GM12878 (cell line): ENCODE measurements around the gene NME7. TPM values are rescaled to one million over a fixed set of nuclear protein-coding genes. Genes with fewer than 3 reads are reported as not detected.

Experiments
- ATAC-seq: fragments of 200-7000 bp; cut with Tn5 transposase; 3 replicates; pipeline ENCODE4 v1.9.1; 2020; ENCODE audit warnings: mild to moderate bottlenecking, moderate library complexity
- BruUV-seq: library from RNA; stranded (reverse); fragments of 400-500 nt; replicated peaks from 2 replicates; lab custom pipeline; 2021; lab: Mats Ljungman, UMichigan
- CTCF ChIA-PET: fragments of 300-600 bp; sonication (Branson Sonifier 250); formaldehyde crosslinking; extraction: SDS; loops from one replicate; lab custom pipeline; 2021; ENCODE audit warnings: inconsistent platforms; lab: Yijun Ruan, JAX
- POLR2A ChIA-PET: fragments of 350-600 bp; formaldehyde crosslinking; extraction: SDS; loops from one replicate; lab custom pipeline; 2021; ENCODE audit warnings: inconsistent platforms; lab: Charles Lee
- RAD21 ChIA-PET: fragments of 300-600 bp; sonication (Branson Sonifier 250); formaldehyde crosslinking; loops from one replicate; lab custom pipeline; 2023; ENCODE audit warnings: antibody characterized with exemption; ENCODE audit not compliant: unreplicated experiment; lab: Charles Lee
- SMC1A ChIA-PET: fragments of 300-600 bp; sonication (Branson Sonifier 250); formaldehyde crosslinking; loops from one replicate; lab custom pipeline; 2023; ENCODE audit not compliant: unreplicated experiment, uncharacterized antibody; lab: Charles Lee
- DNase-seq: peaks from one replicate; pipeline ENCODE4 v3.0.0-alpha.2; 2011; ENCODE audit warnings: low read depth, low spot score
- FAIRE-seq: peaks from 3 replicates; lab custom pipeline; 2011; peaks lifted over from hg19 to GRCh38; lab: Jason Lieb, UNC
- H2AFZ ChIP-seq: 2 replicates; pipeline ENCODE4 v1.6.0; 2011; ENCODE audit warnings: low read depth, low read length, control low read depth; ENCODE audit not compliant: control insufficient read depth
- H3K27ac ChIP-seq: 2 replicates; pipeline ENCODE4 v1.5.1; 2011; ENCODE audit warnings: control low read depth; ENCODE audit not compliant: control insufficient read depth, insufficient read depth
- H3K27me3 ChIP-seq, 2 experiments: replicated peaks in 1 of 2; 2 replicates each; pipeline versions ENCODE4 v1.6.0 to v1.6.1; 2011; ENCODE audit warnings: low read length in 1 of 2; ENCODE audit not compliant: control insufficient read depth in 2 of 2, insufficient read depth in 2 of 2
- H3K36me3 ChIP-seq, 2 experiments: 2 replicates each; pipeline ENCODE4 v1.5.1; 2011; ENCODE audit warnings: low read length in 1 of 2; ENCODE audit not compliant: control insufficient read depth in 2 of 2, insufficient read depth in 2 of 2
- H3K4me1 ChIP-seq: 2 replicates; pipeline ENCODE4 v1.6.1; 2011; ENCODE audit warnings: mild to moderate bottlenecking, low read length, moderate library complexity, mixed read lengths; ENCODE audit not compliant: control insufficient read depth, insufficient read depth
- H3K4me2 ChIP-seq: 2 replicates; pipeline ENCODE4 v1.6.0; 2011; ENCODE audit warnings: control low read depth; ENCODE audit not compliant: control insufficient read depth, insufficient read depth
- H3K4me3 ChIP-seq: fragments of 200-600 bp; sonication (generic); 2 replicates; pipeline ENCODE4 v1.5.1; 2016
- H3K79me2 ChIP-seq: 2 replicates; pipeline ENCODE4 v1.6.0; 2011; ENCODE audit warnings: low read length; ENCODE audit not compliant: control insufficient read depth, insufficient read depth
- H3K9ac ChIP-seq: 2 replicates; pipeline ENCODE4 v1.8.0; 2011; ENCODE audit warnings: low read length, control low read depth, mixed read lengths; ENCODE audit not compliant: control insufficient read depth, insufficient read depth
- H3K9me3 ChIP-seq: replicated peaks from 3 replicates; pipeline ENCODE4 v1.5.1; 2011; ENCODE audit warnings: mild to moderate bottlenecking, low read length; ENCODE audit not compliant: control insufficient read depth, insufficient read depth
- H4K20me1 ChIP-seq: 2 replicates; pipeline ENCODE4 v1.6.0; 2011; ENCODE audit not compliant: control insufficient read depth, insufficient read depth
- CHD2 ChIP-seq: IDR thresholded peaks from 2 replicates; pipeline ENCODE4 v1.6.1; 2011; ENCODE audit warnings: low read depth, low read length, improper control_type of control experiment, borderline replicate concordance
- ESRRA ChIP-seq: IDR thresholded peaks from 2 replicates; pipeline ENCODE4 v1.6.1; 2012; ENCODE audit warnings: mild to moderate bottlenecking, low read length, improper control_type of control experiment
- FOS ChIP-seq: IDR thresholded peaks from 3 replicates; pipeline ENCODE4 v1.6.1; 2011; ENCODE audit warnings: borderline replicate concordance; ENCODE audit not compliant: insufficient read length; ENCODE audit errors: extremely low read depth
- HDGF ChIP-seq: fragments of 450-650 bp; IDR thresholded peaks from 2 replicates; pipeline ENCODE4 v1.6.1; 2016; ENCODE audit warnings: antibody characterized with exemption
- IKZF1 ChIP-seq: fragments of 450-650 bp; conservative IDR thresholded peaks from 2 replicates; pipeline ENCODE4 v1.6.1; 2017; ENCODE audit warnings: antibody characterized with exemption, mild to moderate bottlenecking
- KAT2A ChIP-seq: conservative IDR thresholded peaks from 2 replicates; pipeline ENCODE4 v1.6.1; 2011; ENCODE audit warnings: low read depth, low read length; ENCODE audit not compliant: control insufficient read depth
- MXI1 ChIP-seq: fragments of 150-350 bp; IDR thresholded peaks from 2 replicates; pipeline ENCODE4 v1.6.1; 2011; ENCODE audit warnings: low read depth, mild to moderate bottlenecking, inconsistent platforms, low read length, improper control_type of control experiment
- MYC ChIP-seq: IDR thresholded peaks from 2 replicates; pipeline ENCODE4 v1.6.1; 2011; ENCODE audit warnings: mild to moderate bottlenecking, low read length, moderate library complexity, inconsistent platforms; ENCODE audit not compliant: insufficient read depth, insufficient replicate concordance, insufficient read length, severe bottlenecking
- NFXL1 ChIP-seq: fragments of 450-650 bp; IDR thresholded peaks from 2 replicates; pipeline ENCODE4 v1.6.1; 2017; ENCODE audit warnings: antibody characterized with exemption, mild to moderate bottlenecking, borderline replicate concordance
- NFYB ChIP-seq: IDR thresholded peaks from 2 replicates; pipeline ENCODE4 v1.6.1; 2011; ENCODE audit warnings: low read depth, mild to moderate bottlenecking, low read length, improper control_type of control experiment, moderate library complexity; ENCODE audit not compliant: insufficient read depth
- NR2F1 ChIP-seq: fragments of 450-650 bp; conservative IDR thresholded peaks from 2 replicates; pipeline ENCODE4 v1.6.1; 2017; ENCODE audit warnings: mild to moderate bottlenecking
- PAX8 ChIP-seq: fragments of 450-650 bp; IDR thresholded peaks from 2 replicates; pipeline ENCODE4 v1.6.1; 2017; ENCODE audit warnings: mild to moderate bottlenecking, moderate library complexity
- RELA ChIP-seq: fragments of 450-650 bp; IDR thresholded peaks from 2 replicates; pipeline ENCODE4 v1.8.0; 2014; ENCODE audit warnings: borderline replicate concordance; ENCODE audit not compliant: partially characterized antibody
- RUNX3 ChIP-seq: IDR thresholded peaks from 2 replicates; pipeline ENCODE4 v1.6.1; 2012; ENCODE audit warnings: low read length, inconsistent platforms
- STAT1 ChIP-seq: fragments of 450-650 bp; conservative IDR thresholded peaks from 2 replicates; pipeline ENCODE4 v1.6.1; 2014; ENCODE audit warnings: antibody characterized with exemption, mild to moderate bottlenecking
- STAT3 ChIP-seq: IDR thresholded peaks from 2 replicates; pipeline ENCODE4 v1.6.1; 2011; ENCODE audit warnings: low read depth, low read length, improper control_type of control experiment
- USF1 ChIP-seq: IDR thresholded peaks from 2 replicates; pipeline ENCODE4 v1.6.1; 2011; ENCODE audit warnings: borderline replicate concordance, low read depth, mild to moderate bottlenecking, moderate library complexity, mixed read lengths, low read length; ENCODE audit not compliant: insufficient read depth; ENCODE audit errors: extremely low read length
- ZNF274 ChIP-seq: IDR thresholded peaks from one replicate; pipeline ENCODE4 v1.8.0; 2011; ENCODE audit not compliant: insufficient read length, insufficient read depth
- WGBS: methylation state at CpG from one replicate; pipeline ENCODE4 v1.1.6; 2016; ENCODE audit warnings: low lambda C conversion rate; ENCODE audit not compliant: insufficient replicate concordance, insufficient coverage; ENCODE audit errors: missing lambda C conversion rate; 5-methylcytosine and 5-hydroxymethylcytosine counted together
- in situ Hi-C: fragments of 300-500 bp; cut with MboI; formaldehyde crosslinking; loops from 9 replicates; pipeline ENCODE4 v1.14.3; 2018; ENCODE audit warnings: mixed read lengths
- intact Hi-C: fragments of 100-400 bp; cut with micrococcal nuclease; formaldehyde crosslinking; loops from one replicate; pipeline ENCODE4 v1.14.2; 2022; ENCODE audit not compliant: unreplicated experiment
- polyA plus RNA-seq, 11 experiments: library from polyadenylated mRNA; depleted of rRNA in 4 of 11; unstranded in 6 of 11; stranded (reverse) in 5 of 11; fragments of >200 nt; fragmentation: Nextera tagmentation in 4 of 11; fragmentation: Illumina TruSeq in 1 of 11; extraction: Ambion mirVana in 4 of 11; extraction: Trizol in 1 of 11; gene quantifications; 1 replicate in 1 of 11; 2 replicates in 10 of 11; pipeline versions ENCODE4 v1.2.1 to v1.2.3, GENCODE V29; 2011 to 2016; ENCODE audit warnings: inconsistent platforms in 2 of 11, missing spikeins in 2 of 11, low read depth in 1 of 11
- total RNA-seq, 4 experiments: library from RNA; depleted of rRNA in 3 of 4; stranded (reverse); fragments of >200 nt in 3 of 4; fragmentation: Illumina TruSeq in 1 of 4; extraction: Trizol in 1 of 4; gene quantifications; 2 replicates each; pipeline versions ENCODE4 v1.2.1 to v1.2.3, GENCODE V29; 2013 to 2021
- TF ChIP-seq, protein P1 (sequence below): IDR thresholded peaks from 2 replicates; pipeline ENCODE4 v1.6.1; 2011; ENCODE audit warnings: low read depth, low read length, improper control_type of control experiment, borderline replicate concordance

Gene NME7
- total and polyA plus RNA-seq, 10 of the 15 experiments (the other 5 are each of a cell fraction or from before 2014, with no cell fraction given), result 1.5 to 15.6 (median 7.2) TPM

DNA sequence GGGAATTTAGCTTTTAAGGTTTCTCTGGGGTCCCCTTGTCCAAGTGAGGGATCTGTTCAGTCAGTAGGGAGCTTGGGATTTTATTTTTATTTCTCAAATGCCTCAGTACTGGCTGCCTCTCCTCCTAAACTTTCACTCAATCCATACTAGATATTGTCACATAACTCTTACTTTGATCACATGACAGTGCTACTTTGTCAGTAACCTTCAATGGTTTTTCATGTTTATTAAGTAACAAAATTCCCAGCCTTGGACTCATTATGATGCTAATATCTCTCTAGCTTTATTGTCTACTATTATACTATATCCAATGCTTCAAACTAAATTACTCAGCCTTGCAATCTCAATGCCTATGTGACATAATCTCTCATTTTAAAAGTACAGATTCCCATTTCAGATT is 163.4 kb downstream of the NME7 start (continued):
- TF ChIP-seq, protein P1, sequence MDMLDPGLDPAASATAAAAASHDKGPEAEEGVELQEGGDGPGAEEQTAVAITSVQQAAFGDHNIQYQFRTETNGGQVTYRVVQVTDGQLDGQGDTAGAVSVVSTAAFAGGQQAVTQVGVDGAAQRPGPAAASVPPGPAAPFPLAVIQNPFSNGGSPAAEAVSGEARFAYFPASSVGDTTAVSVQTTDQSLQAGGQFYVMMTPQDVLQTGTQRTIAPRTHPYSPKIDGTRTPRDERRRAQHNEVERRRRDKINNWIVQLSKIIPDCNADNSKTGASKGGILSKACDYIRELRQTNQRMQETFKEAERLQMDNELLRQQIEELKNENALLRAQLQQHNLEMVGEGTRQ, result no peak
- TF ChIP-seq RUNX3 (no peak), STAT1 (no peak)

DNA sequence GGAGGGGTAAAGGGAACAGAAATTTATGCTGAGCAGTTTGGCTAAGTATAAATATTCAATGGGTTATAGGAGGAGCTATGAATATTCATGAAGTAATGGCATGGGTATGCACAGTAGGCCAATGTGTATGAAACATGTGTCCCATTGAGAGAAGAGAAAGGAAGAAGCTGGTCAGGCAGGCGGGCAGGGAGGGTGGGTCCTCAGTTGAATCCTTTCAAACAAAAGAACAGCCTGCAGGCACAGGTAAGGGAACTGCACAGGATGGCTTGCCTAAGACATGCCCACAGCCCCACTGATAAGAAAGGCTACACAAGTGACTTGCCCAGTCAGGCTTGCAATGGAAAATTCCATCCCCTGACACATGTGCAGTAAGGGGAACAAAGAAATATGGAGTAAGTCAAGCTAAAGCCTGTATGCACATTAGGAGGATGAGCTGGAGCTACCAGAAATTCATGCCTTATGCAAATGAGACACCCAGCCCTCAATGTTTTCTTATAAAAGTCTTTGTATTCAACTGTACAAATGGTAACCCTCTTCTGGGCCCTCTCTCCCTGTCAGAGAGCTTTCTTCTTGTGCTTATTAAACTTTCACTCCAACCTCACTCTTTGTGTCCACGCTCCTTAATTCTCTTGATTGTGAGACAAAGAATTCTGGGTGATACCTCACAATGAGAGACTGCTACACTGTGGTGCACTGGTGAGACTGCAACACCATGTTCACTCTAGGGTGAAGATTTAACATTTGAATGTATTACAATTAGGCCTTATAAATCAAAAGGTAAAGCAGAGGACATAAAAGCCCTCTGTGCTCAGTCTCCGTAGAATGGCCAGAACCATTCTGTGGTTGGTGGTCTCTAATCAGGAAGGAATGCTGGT is 164.6 kb downstream of the NME7 start:
- SMC1A ChIA-PET, result no interaction called here
- Histone ChIP-seq H3K27me3 (no peaks in the 10 kb centered on the region; a peak in 1 of 4 replicates), H3K4me3 (no peak overlapping the region), H3K4me2 (no peak overlapping the region), H3K9me3 (no peaks in the 10 kb centered on the region), H3K27ac (no peak overlapping the region), H3K79me2 (no peaks in the 10 kb centered on the region), H3K36me3 (no peaks in the 10 kb centered on the region), H4K20me1 (no peaks in the 10 kb centered on the region), H3K4me1 (no peaks in the 10 kb centered on the region), H2AFZ (no peak overlapping the region), H3K9ac (no peak overlapping the region)
- CTCF ChIA-PET, result no interaction called here
- ATAC-seq, result no peak
- POLR2A ChIA-PET, result no interaction called here
- intact Hi-C loops, result no loop called here
- in situ Hi-C loops, result no loop called here
- no peak for FAIRE-seq
- TF ChIP-seq STAT3 (no peak), CHD2 (no peak), NFXL1 (no peak), PAX8 (no peak), USF1 (no peak), NFYB (no peak), ZNF274 (no peak), FOS (no peak), HDGF (no peak), MXI1 (no peak), ESRRA (no peak), NR2F1 (no peak), MYC (no peak), KAT2A (no peak), RELA (no peak), RUNX3 (no peak), IKZF1 (no peak)
- TF ChIP-seq, protein P1, result no peak
- RAD21 ChIA-PET, result no interaction called here
- no TSS peak for BruUV-seq
- DNase-seq, result no peak
- WGBS, result 90% methylated on average over 3 of the region's 3 CpGs
